Measurements from ENCODE around the gene NAV2.

- no peak for TF ChIP-seq CTCF (conservative IDR thresholded peaks at IDR 0.05)
- TF ChIP-seq EZH2 (IDR thresholded peaks at IDR 0.05; ENCODE audit: low read depth) = no peak
These were observed 217.0 kb downstream of the NAV2 start for GRCh38 chr11:19929655-19930054.

All from PC-9 (cell line).